AG04450 (cell line): ENCODE measurements around the gene TOP1. TPM values are rescaled to one million over a fixed set of nuclear protein-coding genes. Genes with fewer than 3 reads are reported as not detected.
A peak's percentile ranks its signal among the peaks of the same experiment; 100 is the strongest.

Experiments used
- CTCF ChIA-PET: fragments of 300-600, 350-600 bp; formaldehyde crosslinking; extraction: SDS; loops from one replicate; lab custom pipeline; 2022; ENCODE audit warnings: antibody characterized with exemption, inconsistent platforms; lab: Charles Lee
- POLR2A ChIA-PET: fragments of 350-600 bp; formaldehyde crosslinking; extraction: SDS; loops from one replicate; lab custom pipeline; 2021; ENCODE audit warnings: antibody characterized with exemption, inconsistent platforms; lab: Yijun Ruan, JAX
- DNase-seq: peaks from one replicate; pipeline ENCODE4 v3.0.0-alpha.2; 2011; ENCODE audit warnings: low read depth, low spot score
- H3K27ac ChIP-seq: one replicate; pipeline ENCODE4 v1.5.1; 2012; ENCODE audit warnings: low read depth, low read length, control low read depth
- H3K27me3 ChIP-seq: one replicate; pipeline ENCODE4 v1.6.0; 2012; ENCODE audit warnings: low read length; ENCODE audit not compliant: control insufficient read depth, insufficient read depth
- H3K4me3 ChIP-seq: 2 replicates; pipeline ENCODE4 v1.5.1; 2011; ENCODE audit warnings: mild to moderate bottlenecking, low read depth, low read length, control low read depth
- H3K9me3 ChIP-seq: 2 replicates; pipeline ENCODE4 v1.5.1; 2012; ENCODE audit warnings: low read length; ENCODE audit not compliant: control insufficient read depth, insufficient read depth
- polyA plus RNA-seq: library from polyadenylated mRNA; depleted of rRNA; stranded (reverse); fragments of >200 nt; gene quantifications from 2 replicates; pipeline ENCODE4 v1.2.3, GENCODE V29; 2011
- TF ChIP-seq, protein P1 (sequence below): IDR thresholded peaks from 2 replicates; pipeline ENCODE4 v1.5.1; 2011; ENCODE audit warnings: low read depth, low read length, control low read depth, inconsistent platforms

Gene TOP1
- polyA plus RNA-seq, 1 experiment = 29.1 TPM

DNA sequence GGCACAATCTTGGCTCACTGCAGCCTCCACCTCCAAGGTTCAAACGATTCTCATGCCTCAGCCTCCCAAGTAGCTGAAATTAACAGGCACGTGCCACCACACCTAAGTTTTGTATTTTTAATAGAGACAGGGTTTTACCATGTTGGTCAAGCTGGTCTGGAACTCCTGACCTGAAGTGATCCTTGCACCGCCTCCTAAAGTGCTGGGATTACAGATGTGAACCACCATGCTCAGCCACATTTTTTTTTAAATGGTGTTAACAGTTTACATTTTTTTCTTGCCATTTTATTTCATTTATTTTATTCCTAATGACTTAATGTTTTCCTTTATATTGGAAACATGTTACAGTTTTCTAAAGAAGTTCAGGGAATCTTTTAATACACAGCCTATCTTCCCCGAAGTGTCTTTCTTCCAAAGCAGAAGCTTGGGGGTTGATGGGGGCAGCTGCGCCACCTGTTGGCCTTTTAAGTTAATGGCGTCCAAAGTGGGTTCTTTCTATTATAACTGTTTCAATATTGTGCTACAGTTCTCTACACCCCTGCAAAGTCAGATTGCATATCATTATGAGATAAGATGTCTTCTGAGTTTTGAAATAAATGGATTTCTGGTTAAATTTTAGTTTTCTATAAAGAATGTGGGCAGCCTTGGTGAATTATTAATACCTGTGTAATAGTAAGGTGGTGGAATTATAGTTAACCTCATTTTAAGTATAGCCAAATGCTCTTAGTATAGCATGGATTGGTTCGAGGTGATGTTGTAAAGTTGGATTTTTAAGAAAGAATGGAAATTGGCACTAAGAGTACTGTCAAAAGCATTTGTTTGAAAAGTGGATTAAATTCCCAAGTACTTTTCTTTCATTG, 66.7 kb downstream of the TOP1 start:
- Histone ChIP-seq H3K4me3 (no peak overlapping the region), H3K27me3 (no peaks in the 10 kb centered on the region), H3K9me3 (no peaks in the 10 kb centered on the region), H3K27ac (no peak overlapping the region)
- POLR2A ChIA-PET = interaction anchor here (1.6 kb wide), 1 partner anchor 64 kb away, joined by 4 read pairs; no protein-coding TSS in a partner anchor
- TF ChIP-seq, protein P1, sequence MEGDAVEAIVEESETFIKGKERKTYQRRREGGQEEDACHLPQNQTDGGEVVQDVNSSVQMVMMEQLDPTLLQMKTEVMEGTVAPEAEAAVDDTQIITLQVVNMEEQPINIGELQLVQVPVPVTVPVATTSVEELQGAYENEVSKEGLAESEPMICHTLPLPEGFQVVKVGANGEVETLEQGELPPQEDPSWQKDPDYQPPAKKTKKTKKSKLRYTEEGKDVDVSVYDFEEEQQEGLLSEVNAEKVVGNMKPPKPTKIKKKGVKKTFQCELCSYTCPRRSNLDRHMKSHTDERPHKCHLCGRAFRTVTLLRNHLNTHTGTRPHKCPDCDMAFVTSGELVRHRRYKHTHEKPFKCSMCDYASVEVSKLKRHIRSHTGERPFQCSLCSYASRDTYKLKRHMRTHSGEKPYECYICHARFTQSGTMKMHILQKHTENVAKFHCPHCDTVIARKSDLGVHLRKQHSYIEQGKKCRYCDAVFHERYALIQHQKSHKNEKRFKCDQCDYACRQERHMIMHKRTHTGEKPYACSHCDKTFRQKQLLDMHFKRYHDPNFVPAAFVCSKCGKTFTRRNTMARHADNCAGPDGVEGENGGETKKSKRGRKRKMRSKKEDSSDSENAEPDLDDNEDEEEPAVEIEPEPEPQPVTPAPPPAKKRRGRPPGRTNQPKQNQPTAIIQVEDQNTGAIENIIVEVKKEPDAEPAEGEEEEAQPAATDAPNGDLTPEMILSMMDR = peak; percentile 84
- no peak for DNase-seq
- CTCF ChIA-PET = interaction anchor here (0.9 to 9.5 kb wide), 18 partner anchors 10 to 132 kb away, joined by 3 to 125 read pairs (median 8); no protein-coding TSS in a partner anchor

DNA sequence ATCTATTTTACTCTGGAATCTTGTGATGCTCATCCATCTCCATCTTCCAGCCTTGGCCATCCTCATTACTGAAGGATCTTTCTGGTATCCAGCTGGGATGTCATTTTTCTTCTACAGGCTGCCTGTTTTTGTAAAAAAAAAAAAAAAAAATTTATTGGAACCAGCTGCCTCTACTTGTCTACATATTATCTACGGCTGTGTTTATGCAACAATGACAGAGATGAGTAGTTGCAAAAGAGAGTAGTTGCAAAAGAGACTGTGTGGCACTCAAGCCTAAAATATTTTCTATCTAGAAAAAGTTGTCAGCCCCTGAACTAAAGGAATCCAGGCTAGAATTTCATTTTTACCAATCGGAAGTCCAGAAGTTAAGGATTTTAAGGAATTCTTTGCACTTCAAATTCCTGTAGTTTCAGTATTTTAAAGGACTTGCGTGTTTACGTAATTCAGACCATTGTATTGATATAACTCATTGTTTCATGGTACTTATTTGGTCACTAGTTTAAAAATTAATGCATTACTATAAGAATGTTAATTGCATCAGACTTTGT, 70.2 kb downstream of the TOP1 start:
- ChIA-PET CTCF (interaction anchor here (1.2 to 9.5 kb wide), 5 partner anchors 46 to 136 kb away, joined by 3 to 89 read pairs (median 14); no protein-coding TSS in a partner anchor), POLR2A (interaction anchor here (0.9 to 1.0 kb wide), 2 partner anchors 52 to 108 kb away, joined by 3 to 6 read pairs; no protein-coding TSS in a partner anchor)
- DNase-seq = peak; percentile 55
- H3K4me3 ChIP-seq = no peak overlapping the region
- no peaks in the 10 kb centered on the region for H3K9me3 ChIP-seq
- H3K27me3 ChIP-seq = no peaks in the 10 kb centered on the region
- TF ChIP-seq, protein P1 = no peak
- no peak overlapping the region for H3K27ac ChIP-seq

DNA sequence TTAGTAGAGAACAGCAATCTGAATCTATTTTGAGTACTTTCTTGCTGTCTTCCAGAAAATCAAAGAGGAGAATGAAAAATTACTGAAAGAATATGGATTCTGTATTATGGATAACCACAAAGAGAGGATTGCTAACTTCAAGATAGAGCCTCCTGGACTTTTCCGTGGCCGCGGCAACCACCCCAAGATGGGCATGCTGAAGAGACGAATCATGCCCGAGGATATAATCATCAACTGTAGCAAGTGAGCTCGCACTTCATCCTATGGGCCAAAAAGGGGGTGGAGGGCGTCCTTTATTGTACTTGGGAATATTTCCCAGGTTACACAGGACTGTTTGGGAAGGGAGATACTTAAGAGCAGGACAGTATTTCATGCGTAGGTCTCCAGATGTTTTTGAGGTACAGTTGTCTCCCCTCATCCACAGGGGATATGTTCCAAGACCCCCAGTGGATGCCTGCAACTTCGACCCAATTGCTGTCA, 71.4 kb downstream of the TOP1 start:
- POLR2A ChIA-PET = no interaction called here
- Histone ChIP-seq H3K9me3 (no peaks in the 10 kb centered on the region), H3K4me3 (no peak overlapping the region), H3K27me3 (no peaks in the 10 kb centered on the region), H3K27ac (no peak overlapping the region)
- CTCF ChIA-PET = interaction anchor here (1.5 to 9.5 kb wide), 3 partner anchors 73 to 131 kb away, joined by 5 to 89 read pairs (median 51); no protein-coding TSS in a partner anchor
- no peak for DNase-seq
- TF ChIP-seq, protein P1 = no peak

DNA sequence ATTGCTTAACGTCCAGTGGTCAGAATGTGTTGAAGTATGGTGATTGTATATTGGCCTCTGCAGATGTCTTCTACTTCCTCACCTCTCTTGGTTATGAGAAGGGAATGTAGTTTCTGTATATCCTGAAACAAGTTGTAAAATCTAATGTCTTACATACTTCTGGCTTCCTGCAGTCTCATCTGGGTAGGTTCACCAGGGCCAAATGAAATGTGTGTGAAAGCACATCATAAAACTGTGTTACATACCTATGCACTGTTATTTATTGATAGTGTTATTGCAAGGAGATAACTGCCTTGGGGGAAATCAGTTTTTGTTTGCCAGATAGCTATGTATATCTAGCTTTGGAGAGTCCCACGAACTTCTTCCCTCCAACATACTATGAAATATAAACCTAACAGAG, 73.0 kb downstream of the TOP1 start:
- CTCF ChIA-PET = interaction anchor here (7.8 kb wide), 1 partner anchor 110 kb away, joined by 51 read pairs; no protein-coding TSS in a partner anchor
- no peak overlapping the region for H3K4me3 ChIP-seq
- no peaks in the 10 kb centered on the region for H3K27me3 ChIP-seq
- TF ChIP-seq, protein P1 = no peak
- no peak overlapping the region for H3K27ac ChIP-seq
- no peak for DNase-seq
- POLR2A ChIA-PET = no interaction called here
- no peaks in the 10 kb centered on the region for H3K9me3 ChIP-seq
